A549 (cell line): Measurements from ENCODE around the gene MAGI2.

ENCODE experiments used
- HDAC2 ChIP-seq: fragments of 200-600 bp; sonication (generic); IDR thresholded peaks from 2 replicates; pipeline ENCODE4 v1.6.1; 2016
- POLR2A ChIP-seq: IDR thresholded peaks from 2 replicates; pipeline ENCODE4 v1.6.1; 2012; ENCODE audit warnings: mild to moderate bottlenecking, low read length
- TF ChIP-seq, protein P1 (sequence below): fragments of >200 bp; sonication (Bioruptor Twin); formaldehyde crosslinking; IDR thresholded peaks from 3 replicates; pipeline ENCODE4 v1.5.1; 2016

DNA sequence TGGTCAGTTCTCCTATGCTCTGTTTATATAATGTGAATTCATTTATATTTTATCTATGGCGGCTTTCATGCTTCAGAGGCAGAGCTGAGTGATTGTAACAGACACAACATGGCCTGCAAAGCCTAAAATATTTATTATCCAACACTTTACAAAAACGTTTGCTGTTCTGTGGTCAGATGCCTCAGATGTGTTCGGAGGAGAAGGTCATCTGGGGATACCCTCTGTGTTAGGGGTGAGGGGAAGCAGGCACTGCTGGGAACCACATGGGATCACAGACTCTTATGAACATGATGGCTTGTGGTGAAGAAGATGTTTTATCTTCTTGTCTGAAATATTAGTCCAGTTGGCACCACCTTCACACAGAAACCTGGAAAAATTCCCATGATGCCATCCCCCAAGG is 1451.4 kb downstream of the MAGI2 start:
- TF ChIP-seq, protein P1, sequence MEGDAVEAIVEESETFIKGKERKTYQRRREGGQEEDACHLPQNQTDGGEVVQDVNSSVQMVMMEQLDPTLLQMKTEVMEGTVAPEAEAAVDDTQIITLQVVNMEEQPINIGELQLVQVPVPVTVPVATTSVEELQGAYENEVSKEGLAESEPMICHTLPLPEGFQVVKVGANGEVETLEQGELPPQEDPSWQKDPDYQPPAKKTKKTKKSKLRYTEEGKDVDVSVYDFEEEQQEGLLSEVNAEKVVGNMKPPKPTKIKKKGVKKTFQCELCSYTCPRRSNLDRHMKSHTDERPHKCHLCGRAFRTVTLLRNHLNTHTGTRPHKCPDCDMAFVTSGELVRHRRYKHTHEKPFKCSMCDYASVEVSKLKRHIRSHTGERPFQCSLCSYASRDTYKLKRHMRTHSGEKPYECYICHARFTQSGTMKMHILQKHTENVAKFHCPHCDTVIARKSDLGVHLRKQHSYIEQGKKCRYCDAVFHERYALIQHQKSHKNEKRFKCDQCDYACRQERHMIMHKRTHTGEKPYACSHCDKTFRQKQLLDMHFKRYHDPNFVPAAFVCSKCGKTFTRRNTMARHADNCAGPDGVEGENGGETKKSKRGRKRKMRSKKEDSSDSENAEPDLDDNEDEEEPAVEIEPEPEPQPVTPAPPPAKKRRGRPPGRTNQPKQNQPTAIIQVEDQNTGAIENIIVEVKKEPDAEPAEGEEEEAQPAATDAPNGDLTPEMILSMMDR = no peak
- TF ChIP-seq HDAC2 (no peak), POLR2A (no peak)
